ENCODE data around the gene ZNF608.

- TF ChIP-seq CTCF (IDR thresholded peaks at IDR 0.05; ENCODE audit: extremely low read depth in 1 of 2, insufficient read depth in 1 of 2, low read depth in 1 of 2, low read length in 2 of 2) (no peak), POLR2AphosphoS5 (IDR thresholded peaks at IDR 0.05; ENCODE audit: insufficient read depth, low read depth, low read length) (no peak), FOS (IDR thresholded peaks at IDR 0.05; ENCODE audit: borderline replicate concordance, insufficient read depth, low read length) (no peak), POLR2A (IDR thresholded peaks at IDR 0.05; ENCODE audit: low read depth, low read length) (no peak), MYC (IDR thresholded peaks at IDR 0.05; ENCODE audit: low read depth, low read length) (no peak), MAX (IDR thresholded peaks at IDR 0.05; ENCODE audit: insufficient read depth, insufficient read length) (no peak), EZH2 (IDR thresholded peaks at IDR 0.05; ENCODE audit: borderline replicate concordance, low read depth, low read length, severe bottlenecking) (no peak)
These were observed 36.8 kb upstream of the ZNF608 start for GRCh38 chr5:124783285-124783684.
